ENCODE data around the gene OR2M3. TPM values are rescaled to one million over a fixed set of nuclear protein-coding genes. Genes with fewer than 3 reads are reported as not detected.
"Not testable (repeated sequence)": the region's sequence is repeated elsewhere in the genome, so short reads cannot be mapped to it uniquely, and the experiment has no call there.

OR2M3 gene
- total RNA-seq, 1 donor, result not detected

DNA sequence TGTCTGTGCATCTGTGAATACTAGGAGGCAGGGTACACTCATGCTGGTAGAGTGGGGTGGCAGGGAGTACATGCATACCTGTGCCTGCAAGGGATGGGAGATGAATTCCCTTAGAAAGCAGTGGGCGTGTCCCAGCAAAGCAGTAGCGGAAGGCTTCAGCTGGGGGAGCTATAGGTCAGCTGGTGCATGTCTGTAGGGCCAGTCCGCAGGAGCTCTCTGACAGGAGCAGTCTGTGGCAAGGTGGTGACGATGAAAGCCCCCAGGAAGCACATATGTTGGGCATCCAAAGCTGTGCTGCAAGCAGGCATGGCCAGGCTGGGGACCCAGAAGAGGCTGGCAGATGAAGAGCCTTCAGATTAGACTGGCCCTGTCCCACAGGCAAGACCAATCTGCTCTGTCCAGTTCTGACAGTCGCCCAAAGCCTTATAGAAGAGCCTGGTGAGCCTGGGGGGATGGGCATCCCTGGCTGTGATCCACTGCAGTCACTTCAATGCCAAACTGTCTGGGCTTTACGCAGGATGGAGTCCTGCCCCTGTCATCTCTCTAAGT lies 32.4 kb downstream of the OR2M3 start:
- H3K4me3 ChIP-seq (ENCODE audit: low read depth, low read length), result no peak overlapping the region
- DNase-seq (ENCODE audit: low read depth), result no peak
- TF ChIP-seq CTCF (IDR thresholded peaks at IDR 0.05; ENCODE audit: insufficient read depth, low read length), result no peak

DNA sequence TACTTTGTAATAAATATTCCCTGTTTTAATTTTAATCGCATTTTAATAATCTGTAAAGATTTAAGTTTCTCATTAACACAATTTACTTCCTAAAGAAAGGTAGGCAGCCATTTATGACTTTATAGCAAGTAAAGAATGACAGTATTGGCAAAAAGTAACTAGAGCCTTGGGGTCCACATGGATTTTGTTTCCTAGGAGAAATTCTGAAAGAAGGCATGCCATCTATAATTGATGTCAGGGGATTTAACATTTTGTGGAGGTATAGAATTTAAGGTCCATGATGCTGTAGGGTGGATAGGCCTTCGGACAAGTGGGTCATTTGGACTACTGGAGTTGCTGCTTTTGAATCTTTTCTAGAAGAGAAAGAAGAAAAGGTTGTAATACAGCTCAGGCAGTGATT lies 34.1 kb downstream of the OR2M3 start, which contains the start of gene OR2M4:
Gene OR2M4 (plus strand): TSS at position 301 of the 400 bp plus-strand sequence. CDS start 7,512 bp downstream, outside the sequence.
- no peak within 1 kb of the TSS for H3K4me3 ChIP-seq (ENCODE audit: low read depth, low read length)
- DNase-seq (ENCODE audit: low read depth), result no peak
- no peak for TF ChIP-seq CTCF (IDR thresholded peaks at IDR 0.05; ENCODE audit: insufficient read depth, low read length)

- TF ChIP-seq CTCF (IDR thresholded peaks at IDR 0.05; ENCODE audit: insufficient read depth, low read length), result no peak
- no peak for DNase-seq (ENCODE audit: low read depth)
- H3K4me3 ChIP-seq (ENCODE audit: low read depth, low read length), result no peak overlapping the region
These were observed 42.4 kb downstream of the OR2M3 start for GRCh38 chr1:248239478-248239877.

- no peak overlapping the region for H3K4me3 ChIP-seq (ENCODE audit: low read depth, low read length)
- TF ChIP-seq CTCF (IDR thresholded peaks at IDR 0.05; ENCODE audit: insufficient read depth, low read length), result peak; percentile 57
- peak; percentile 14 for DNase-seq (ENCODE audit: low read depth)
These were observed 46.1 kb downstream of the OR2M3 start for GRCh38 chr1:248243204-248243603.

- not testable (repeated sequence) for DNase-seq (ENCODE audit: low read depth); H3K4me3 ChIP-seq (ENCODE audit: low read depth, low read length)
These were observed 62.2 kb downstream of the OR2M3 start for GRCh38 chr1:248259309-248259708.

Other genes starting within 250 kb of the OR2M3 start
- not detected in 2 replicates for gene OR2L8, start 248.4 kb upstream of the OR2M3 start, total RNA-seq (ENCODE audit: low replicate concordance)
- gene OR2AK2, start 232.0 kb upstream of the OR2M3 start, total RNA-seq (ENCODE audit: low replicate concordance), result not detected in 2 replicates
- under 0.01 TPM in 1 of 2 replicates, not detected in the other for gene OR2L5, start 183.6 kb upstream of the OR2M3 start, total RNA-seq (ENCODE audit: low replicate concordance)
- gene OR2L2, start 167.2 kb upstream of the OR2M3 start, total RNA-seq (ENCODE audit: low replicate concordance), result not detected in 2 replicates
- not detected in 2 replicates for gene OR2L3, start 150.4 kb upstream of the OR2M3 start, total RNA-seq (ENCODE audit: low replicate concordance)
- gene OR2L13, start 102.1 kb upstream of the OR2M3 start, total RNA-seq (ENCODE audit: low replicate concordance), result not detected in 2 replicates
- gene OR2M5, start 52.1 kb upstream of the OR2M3 start, total RNA-seq (ENCODE audit: low replicate concordance), result not detected in 2 replicates
- not detected in 2 replicates for gene OR2M2, start 22.4 kb upstream of the OR2M3 start, total RNA-seq (ENCODE audit: low replicate concordance)
- not detected in 2 replicates for gene OR2M4, start 34.2 kb downstream of the OR2M3 start, total RNA-seq (ENCODE audit: low replicate concordance)
- not detected in 2 replicates for gene OR2T33, start 80.7 kb downstream of the OR2M3 start, total RNA-seq (ENCODE audit: low replicate concordance)
- not detected in 2 replicates for gene OR2T12, start 106.2 kb downstream of the OR2M3 start, total RNA-seq (ENCODE audit: low replicate concordance)
- not detected in 2 replicates for gene OR2M7, start 127.3 kb downstream of the OR2M3 start, total RNA-seq (ENCODE audit: low replicate concordance)
- not detected in 2 replicates for gene OR14C36, start 151.5 kb downstream of the OR2M3 start, total RNA-seq (ENCODE audit: low replicate concordance)
- not detected in 2 replicates for gene OR2T4, start 164.4 kb downstream of the OR2M3 start, total RNA-seq (ENCODE audit: low replicate concordance)
- gene OR2T6, start 178.5 kb downstream of the OR2M3 start, total RNA-seq (ENCODE audit: low replicate concordance), result not detected in 2 replicates
- not detected in 2 replicates for gene OR2T1, start 205.8 kb downstream of the OR2M3 start, total RNA-seq (ENCODE audit: low replicate concordance)
- gene OR2T2, start 248.4 kb downstream of the OR2M3 start, total RNA-seq (ENCODE audit: low replicate concordance), result not detected in 2 replicates

Data from fibroblast of the aortic adventitia (primary cell).